ENCODE data around the gene DOK4. TPM values are rescaled to one million over a fixed set of nuclear protein-coding genes. Genes with fewer than 3 reads are reported as not detected.

DOK4 gene
- total and polyA plus RNA-seq, 3 donors from 2014 or later = 15.5 to 32.9 (median 25.3) TPM

DNA sequence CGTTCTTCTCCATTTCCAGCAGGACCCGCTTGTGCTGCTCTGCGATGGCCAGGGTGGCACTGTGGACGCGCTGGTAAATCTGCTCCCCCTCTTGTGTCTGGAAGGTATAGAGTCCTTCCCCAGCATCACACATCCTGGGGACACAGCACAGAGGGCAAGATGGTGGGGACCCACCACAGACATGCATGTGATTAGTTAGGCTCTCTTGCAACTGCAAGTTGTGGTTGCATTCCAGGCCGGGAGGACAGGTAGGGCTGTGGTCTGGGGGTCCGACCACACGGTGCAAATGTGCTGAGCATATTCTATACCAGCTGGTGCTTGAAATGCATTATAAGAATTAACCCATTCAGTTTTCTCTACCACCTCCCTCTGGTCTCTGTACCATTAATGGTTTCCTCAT is 12.4 kb downstream of the DOK4 start:
- peaks cover 16% of the 10 kb centered on the region for H3K4me1 ChIP-seq

DNA sequence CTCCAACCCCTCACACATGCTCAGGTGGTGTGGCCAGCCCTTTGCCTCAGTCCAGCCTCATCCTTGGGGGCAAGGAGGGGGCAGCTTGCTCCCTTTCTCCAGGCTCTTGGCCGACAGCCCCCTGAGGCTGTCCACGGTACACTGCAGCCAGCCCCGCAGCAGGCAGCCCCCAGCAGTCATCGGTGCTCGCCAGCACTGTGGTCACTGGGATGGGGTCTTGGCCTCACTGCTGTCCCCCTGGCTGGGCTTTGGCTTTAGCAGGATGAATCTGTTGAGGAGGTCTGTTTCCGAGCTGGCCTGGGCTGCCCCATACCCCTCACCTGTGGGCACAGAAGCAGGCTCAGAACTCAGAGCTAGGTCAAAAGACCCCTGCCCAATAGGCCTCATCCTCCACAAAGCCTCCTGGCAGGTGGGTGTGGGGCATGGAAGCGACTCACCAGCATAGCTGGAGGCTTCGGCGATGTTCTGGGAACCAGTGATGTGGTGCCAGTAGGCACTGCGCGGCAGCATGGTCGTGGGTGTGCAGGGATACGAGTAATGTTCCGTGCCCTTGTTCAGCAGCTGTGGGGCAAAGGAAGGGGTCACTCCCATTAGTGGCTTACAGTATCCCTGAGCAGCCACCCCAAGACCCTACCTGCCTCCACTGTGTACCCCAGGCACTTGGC is 13.0 kb downstream of the DOK4 start:
- Histone ChIP-seq H3K9me3 (no peaks in the 10 kb centered on the region), H3K36me3 (ENCODE audit: low read depth, missing control alignments) (no peaks in the 10 kb centered on the region), H3K4me3 (no peak overlapping the region), H3K27me3 (no peaks in the 10 kb centered on the region), H3K4me1 (peaks cover 13% of the 10 kb centered on the region), H3K27ac (no peak overlapping the region)
- intact Hi-C loops (cut with DNase I; ENCODE audit: low total_unique reads) = no loop called here
- WGBS, 2 donors = 86 to 90% methylated on average over 2 to 14 of the region's 14 CpGs
- DNase-seq = no peak
- no peak for TF ChIP-seq POLR2A (IDR thresholded peaks at IDR 0.05)
- TF ChIP-seq, protein P1, sequence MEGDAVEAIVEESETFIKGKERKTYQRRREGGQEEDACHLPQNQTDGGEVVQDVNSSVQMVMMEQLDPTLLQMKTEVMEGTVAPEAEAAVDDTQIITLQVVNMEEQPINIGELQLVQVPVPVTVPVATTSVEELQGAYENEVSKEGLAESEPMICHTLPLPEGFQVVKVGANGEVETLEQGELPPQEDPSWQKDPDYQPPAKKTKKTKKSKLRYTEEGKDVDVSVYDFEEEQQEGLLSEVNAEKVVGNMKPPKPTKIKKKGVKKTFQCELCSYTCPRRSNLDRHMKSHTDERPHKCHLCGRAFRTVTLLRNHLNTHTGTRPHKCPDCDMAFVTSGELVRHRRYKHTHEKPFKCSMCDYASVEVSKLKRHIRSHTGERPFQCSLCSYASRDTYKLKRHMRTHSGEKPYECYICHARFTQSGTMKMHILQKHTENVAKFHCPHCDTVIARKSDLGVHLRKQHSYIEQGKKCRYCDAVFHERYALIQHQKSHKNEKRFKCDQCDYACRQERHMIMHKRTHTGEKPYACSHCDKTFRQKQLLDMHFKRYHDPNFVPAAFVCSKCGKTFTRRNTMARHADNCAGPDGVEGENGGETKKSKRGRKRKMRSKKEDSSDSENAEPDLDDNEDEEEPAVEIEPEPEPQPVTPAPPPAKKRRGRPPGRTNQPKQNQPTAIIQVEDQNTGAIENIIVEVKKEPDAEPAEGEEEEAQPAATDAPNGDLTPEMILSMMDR (IDR thresholded peaks at IDR 0.05) = no peak

More for the DNA sequence above, 12.4 kb downstream of the DOK4 start:
- Histone ChIP-seq H3K27ac (no peak overlapping the region), H3K36me3 (ENCODE audit: low read depth, missing control alignments) (no peaks in the 10 kb centered on the region), H3K9me3 (no peaks in the 10 kb centered on the region), H3K27me3 (no peaks in the 10 kb centered on the region), H3K4me3 (no peak overlapping the region)
- intact Hi-C loops (cut with DNase I; ENCODE audit: low total_unique reads) = no loop called here
- DNase-seq = no peak
- TF ChIP-seq POLR2A (IDR thresholded peaks at IDR 0.05) = no peak
- TF ChIP-seq, protein P1 (IDR thresholded peaks at IDR 0.05) = no peak
- WGBS, 2 donors = 83 to 85% methylated on average over 8 of the region's 8 CpGs

DNA sequence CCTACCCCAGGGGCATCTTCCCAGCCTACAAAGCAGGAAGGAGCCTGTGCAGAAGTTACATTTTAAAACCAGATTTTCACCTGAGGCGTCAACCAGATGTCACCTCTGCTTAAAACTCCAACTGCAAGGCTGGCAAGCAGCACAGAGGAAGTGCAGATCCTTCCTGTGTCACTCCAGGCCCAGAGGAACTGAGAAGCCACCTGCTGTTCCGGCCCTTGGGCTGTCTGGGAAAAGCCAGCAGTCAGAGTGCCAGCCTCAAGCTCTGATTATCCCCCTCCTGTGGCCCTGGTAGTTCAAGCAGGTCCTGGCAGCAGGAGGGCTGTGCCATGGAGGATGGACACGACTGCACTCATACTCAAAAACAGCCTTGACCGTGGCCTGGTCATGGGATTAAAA is 13.6 kb downstream of the DOK4 start:
- H3K27me3 ChIP-seq = no peaks in the 10 kb centered on the region
- intact Hi-C loops (cut with DNase I; ENCODE audit: low total_unique reads) = no loop called here
- H3K9me3 ChIP-seq = no peaks in the 10 kb centered on the region
- no peaks in the 10 kb centered on the region for H3K36me3 ChIP-seq (ENCODE audit: low read depth, missing control alignments)
- DNase-seq = no peak
- no peak overlapping the region for H3K4me3 ChIP-seq
- H3K27ac ChIP-seq = no peak overlapping the region
- WGBS, 2 donors = 54 to 55% methylated on average over 3 to 4 of the region's 4 CpGs
- TF ChIP-seq POLR2A (IDR thresholded peaks at IDR 0.05) = no peak
- TF ChIP-seq, protein P1 (IDR thresholded peaks at IDR 0.05) = no peak
- H3K4me1 ChIP-seq = peaks cover 8% of the 10 kb centered on the region

DNA sequence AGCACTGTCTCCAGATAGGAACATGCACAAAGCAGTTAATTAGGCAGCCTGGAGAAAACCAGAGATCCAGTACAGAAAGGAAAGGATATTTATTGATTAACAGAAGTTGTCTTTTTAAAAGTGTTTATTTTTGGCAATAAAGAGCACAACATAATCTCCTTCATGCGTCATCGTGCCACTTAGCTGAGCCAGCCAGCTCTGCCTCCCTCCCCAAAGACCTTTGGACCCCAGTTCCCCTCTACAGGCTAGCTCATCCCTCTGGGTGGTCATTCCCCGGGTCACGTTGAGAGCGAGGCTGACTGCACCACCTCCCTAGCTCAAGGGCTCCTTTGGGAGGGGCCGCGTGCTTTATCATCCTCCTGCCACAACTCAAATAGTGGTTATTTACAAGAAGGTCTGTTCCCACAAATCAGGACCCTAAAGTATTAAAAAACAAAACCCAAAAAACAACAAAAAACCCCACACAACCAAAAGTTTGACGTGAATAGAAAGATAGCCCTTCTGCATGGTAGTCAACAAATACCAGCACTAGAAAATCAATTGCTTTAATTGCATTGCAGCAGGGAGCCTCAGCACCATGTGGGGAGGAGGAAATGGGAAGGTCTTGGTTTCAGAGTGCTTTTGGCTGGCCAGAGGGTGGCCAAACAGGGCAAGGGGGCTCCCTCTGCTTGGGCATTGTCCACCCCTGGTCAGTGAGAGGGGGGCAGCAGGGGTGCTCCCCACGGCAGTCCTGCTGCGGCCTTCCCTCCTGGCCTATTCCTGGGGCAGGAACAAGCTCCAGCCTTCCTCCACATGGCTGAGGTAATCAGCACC is 14.2 kb downstream of the DOK4 start:
- no peaks in the 10 kb centered on the region for H3K27me3 ChIP-seq
- H3K4me3 ChIP-seq = no peak overlapping the region
- no peak for TF ChIP-seq POLR2A (IDR thresholded peaks at IDR 0.05)
- TF ChIP-seq, protein P1 (IDR thresholded peaks at IDR 0.05) = no peak
- H3K36me3 ChIP-seq (ENCODE audit: low read depth, missing control alignments) = no peaks in the 10 kb centered on the region
- intact Hi-C loops (cut with DNase I; ENCODE audit: low total_unique reads) = no loop called here
- WGBS, 2 donors = 49 to 64% methylated on average over 10 of the region's 10 CpGs
- H3K4me1 ChIP-seq = peaks cover 8% of the 10 kb centered on the region
- no peaks in the 10 kb centered on the region for H3K9me3 ChIP-seq
- H3K27ac ChIP-seq = no peak overlapping the region
- no peak for DNase-seq

Data from testis (tissue), 3 donors.